Right ventricle myocardium inferior (tissue), 1 donor: Measurements from ENCODE around the gene AGO3. TPM values are rescaled to one million over a fixed set of nuclear protein-coding genes. Genes with fewer than 3 reads are reported as not detected.

Experiments
- ATAC-seq: fragments of 200-7000 bp; cut with Tn5 transposase; one replicate; pipeline ENCODE4 v1.9.1; 2020; ENCODE audit warnings: mild to moderate bottlenecking, moderate library complexity
- DNase-seq: peaks from one replicate; pipeline ENCODE4 v3.0.0; 2021; ENCODE audit errors: missing footprints
- intact Hi-C: fragments of 100-400 bp; cut with DNase I; formaldehyde crosslinking; loops from one replicate; pipeline ENCODE4 v1.11.0; 2022
- total RNA-seq: library from RNA; stranded (reverse); fragmentation: NEBNext Ultra II Directional; extraction: Animal tissue kit (Norgen Biotek cat#: 25700); gene quantifications from one replicate; pipeline ENCODE4 v1.2.1, GENCODE V29; 2021
- donor health status: DM: no; HTN: yes; CAD: no; lungs with severe emphysema.

AGO3 gene
- total RNA-seq, 1 donor from 2014 or later: 12.0 TPM

DNA sequence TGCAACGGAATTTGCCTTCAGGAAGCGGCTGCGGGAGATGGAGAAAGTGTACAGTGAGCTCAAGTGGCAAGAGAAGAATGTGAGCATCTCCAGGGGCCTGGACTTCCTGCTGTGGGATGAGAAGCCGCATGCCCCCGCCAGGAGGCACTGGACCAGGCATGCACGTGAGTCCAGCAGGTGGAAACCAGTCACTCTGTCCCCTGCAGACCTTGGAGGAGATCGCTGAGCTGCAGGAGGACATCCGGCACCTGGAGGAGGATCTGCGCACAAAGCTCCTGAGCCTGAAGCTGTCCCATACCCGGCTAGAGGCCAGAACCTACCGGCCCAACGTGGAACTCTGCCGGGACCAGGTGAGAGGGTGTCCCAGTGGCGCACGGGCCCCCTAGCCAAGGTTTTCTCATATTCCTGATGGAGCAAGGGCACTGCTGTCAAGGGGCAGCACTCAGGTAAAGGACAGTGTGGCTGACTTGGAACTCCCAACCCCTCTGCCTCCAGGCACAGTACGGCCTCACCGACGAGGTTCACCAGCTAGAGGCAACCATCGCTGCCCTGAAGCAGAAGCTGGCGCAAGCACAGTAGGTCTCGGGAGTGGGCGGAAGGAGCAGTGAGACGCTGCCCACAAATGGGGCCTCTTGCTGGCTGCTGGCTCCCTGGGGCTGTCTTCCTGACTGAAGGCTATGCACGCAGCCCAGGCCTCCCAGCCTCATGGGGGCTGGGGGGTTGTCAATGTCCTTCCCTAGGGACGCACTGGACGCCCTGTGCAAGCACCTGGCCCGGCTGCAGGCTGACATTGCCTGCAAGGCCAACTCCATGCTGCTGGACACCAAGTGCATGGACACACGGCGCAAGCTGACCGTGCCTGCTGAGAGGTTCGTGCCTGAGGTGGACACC, 156.6 kb downstream of the AGO3 start:
- ATAC-seq (no peak), DNase-seq (no peak)
- intact Hi-C loops: loop anchor here (10.0 kb wide), 2 partner anchors 203 to 233 kb away; partner anchors contain the start of gene AGO1

- DNase-seq: no peak
- peak; percentile 6 for ATAC-seq
- intact Hi-C loops: loop anchor here (10.0 kb wide), 2 partner anchors 203 to 233 kb away; partner anchors contain the start of gene AGO1
These were observed 157.3 kb downstream of the AGO3 start for GRCh38 chr1:36088265-36088576.

DNA sequence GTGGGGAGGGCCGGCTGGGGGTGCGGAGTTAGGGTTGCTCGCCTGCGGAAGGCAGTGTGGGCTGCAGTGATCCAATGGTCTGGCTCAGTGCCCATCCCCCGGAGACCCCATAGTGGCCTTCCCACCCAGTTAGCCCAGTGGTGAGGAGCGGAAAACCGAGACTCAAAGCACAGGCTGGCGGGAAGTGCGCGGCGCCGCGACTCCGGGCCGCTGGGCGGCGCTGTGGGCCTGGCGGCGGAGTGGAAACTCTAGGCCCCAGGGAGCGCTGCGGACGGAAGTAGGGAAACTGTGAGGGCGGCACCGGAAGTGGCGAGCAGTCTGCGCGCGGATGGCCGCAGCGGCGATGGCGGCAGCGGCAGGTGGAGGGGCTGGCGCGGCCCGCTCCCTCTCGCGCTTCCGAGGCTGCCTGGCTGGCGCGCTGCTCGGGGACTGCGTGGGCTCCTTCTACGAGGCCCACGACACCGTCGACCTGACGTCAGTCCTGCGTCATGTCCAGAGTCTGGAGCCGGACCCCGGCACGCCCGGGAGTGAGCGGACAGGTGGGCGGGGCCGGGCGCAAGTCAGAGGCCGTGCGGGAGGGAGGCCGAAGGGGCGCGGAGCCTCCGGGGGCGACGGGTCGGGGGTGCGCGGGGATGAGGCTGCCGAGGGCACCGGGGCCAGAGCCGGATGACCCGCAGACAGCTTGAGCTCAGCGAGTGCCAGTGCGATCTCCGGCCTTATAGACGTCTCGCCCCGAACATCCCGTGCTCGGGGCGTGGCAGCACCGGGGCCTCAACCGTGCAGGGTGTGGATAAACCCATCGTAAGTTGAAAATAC, 157.9 kb downstream of the AGO3 start, which contains the start of gene ADPRS:
ADPRS (plus strand) TSS at position 316 of the 816 bp plus-strand sequence; CDS start at position 329, 13 bp downstream.
- ATAC-seq (peak; percentile 94), DNase-seq (peak; percentile 94)
- intact Hi-C loops: loop anchor here (10.0 kb wide), 2 partner anchors 204 to 234 kb away; partner anchors contain the start of gene AGO1

DNA sequence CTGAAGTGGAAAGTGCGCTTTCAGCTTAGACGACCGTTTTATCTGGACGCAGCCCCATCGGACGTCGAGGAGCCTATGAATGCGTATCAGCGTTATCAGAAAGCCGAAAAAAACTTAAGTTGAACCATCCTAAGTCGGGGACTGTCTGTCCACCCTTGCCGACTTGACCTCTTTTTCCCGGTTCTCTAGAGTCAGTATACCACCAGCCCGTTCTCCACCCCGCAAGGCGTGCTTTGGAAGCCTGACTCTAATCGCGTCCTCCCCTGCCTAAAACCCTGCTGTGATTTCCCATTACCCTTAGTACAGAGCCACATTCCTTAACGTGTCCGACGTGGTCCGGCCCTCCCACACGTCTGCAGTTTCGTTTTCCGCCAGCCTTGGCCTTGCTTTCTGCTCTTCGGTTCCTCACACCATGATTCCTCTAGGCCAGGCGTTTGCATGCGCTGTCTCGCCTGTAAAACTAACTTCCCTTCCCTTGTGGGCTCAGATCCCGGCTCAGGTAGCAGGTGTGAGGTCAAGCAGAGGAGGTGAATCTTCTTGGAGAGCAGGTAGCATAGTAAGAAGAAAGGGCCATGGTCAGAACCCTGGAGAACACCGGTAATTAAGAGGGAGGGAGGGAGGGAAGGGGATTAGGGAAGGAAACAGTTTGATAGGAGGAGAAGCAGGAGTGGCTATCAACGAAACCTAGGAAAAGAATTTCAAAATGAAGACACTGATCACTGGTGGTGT, 158.7 kb downstream of the AGO3 start:
- DNase-seq (no peak), ATAC-seq (no peak)
- intact Hi-C loops: loop anchor here (10.0 kb wide), 2 partner anchors 205 to 235 kb away; partner anchors contain the start of gene AGO1

- intact Hi-C loops: no loop called here
- DNase-seq (no peak), ATAC-seq (no peak)
These were observed 160.2 kb downstream of the AGO3 start for GRCh38 chr1:36091141-36091540.

GRCh38 chr1:36091698-36092097, 160.8 kb downstream of the AGO3 start:
- DNase-seq (no peak), ATAC-seq (no peak)
- intact Hi-C loops: no loop called here

DNA sequence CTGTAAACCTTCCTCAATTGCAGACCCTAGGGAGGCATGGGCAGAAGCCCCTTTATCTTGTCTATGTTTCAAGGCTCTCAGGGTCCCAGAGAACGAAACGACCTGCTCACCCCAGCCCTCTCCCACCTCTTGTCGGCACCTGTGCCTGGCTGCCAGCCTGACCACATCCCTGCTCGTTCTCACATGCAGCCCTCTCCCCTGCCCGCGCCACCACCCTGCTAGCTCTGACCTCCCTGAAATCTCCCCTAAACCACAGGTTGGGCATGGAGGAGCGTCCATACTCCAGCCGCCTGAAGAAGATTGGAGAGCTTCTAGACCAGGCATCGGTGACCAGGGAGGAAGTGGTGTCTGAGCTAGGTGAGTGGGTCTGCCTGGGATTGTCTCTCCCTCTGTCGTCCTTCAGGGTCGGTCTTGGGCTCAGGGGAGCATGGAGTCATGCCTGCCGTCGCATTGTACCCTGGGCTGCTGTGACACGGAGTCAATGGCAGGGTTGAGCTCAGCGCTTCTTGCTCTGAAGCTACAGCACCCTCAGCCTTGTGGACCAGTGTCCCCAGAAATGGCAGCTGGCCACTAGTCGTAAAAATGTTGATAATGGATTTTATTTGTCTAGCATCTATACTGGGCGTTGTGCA, 161.4 kb downstream of the AGO3 start:
- ATAC-seq: no peak
- DNase-seq: no peak
- intact Hi-C loops: no loop called here

GRCh38 chr1:36092798-36093185, 161.9 kb downstream of the AGO3 start:
- ATAC-seq: no peak
- intact Hi-C loops: no loop called here
- no peak for DNase-seq

GRCh38 chr1:36093226-36093625, 162.3 kb downstream of the AGO3 start:
- intact Hi-C loops: no loop called here
- DNase-seq (no peak), ATAC-seq (no peak)

GRCh38 chr1:36093929-36094328, 163.0 kb downstream of the AGO3 start:
- intact Hi-C loops: no loop called here
- DNase-seq (no peak), ATAC-seq (peak; percentile 44)

DNA sequence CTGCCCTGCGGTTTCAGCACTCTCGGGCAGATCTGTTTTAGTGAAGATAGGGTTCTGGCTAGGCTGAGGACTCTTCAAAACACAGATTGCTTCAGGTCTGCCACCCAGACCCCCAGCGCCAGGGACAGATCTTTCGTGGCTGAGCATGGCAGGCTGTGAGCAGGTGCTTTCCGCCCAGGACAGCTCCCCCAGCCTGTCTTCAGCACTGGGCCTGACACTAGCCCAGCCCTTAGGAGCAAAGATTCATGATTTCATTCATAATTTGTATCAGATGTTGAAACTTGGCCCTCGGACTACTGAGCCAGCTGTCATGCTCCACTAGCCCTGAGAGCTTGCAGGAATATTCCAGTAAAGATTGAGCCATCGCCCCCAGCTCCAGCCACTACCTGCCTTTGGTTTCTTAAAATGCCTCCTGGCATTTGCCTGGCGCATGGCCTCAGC, 163.7 kb downstream of the AGO3 start:
- ATAC-seq (no peak), DNase-seq (no peak)
- intact Hi-C loops: no loop called here

DNA sequence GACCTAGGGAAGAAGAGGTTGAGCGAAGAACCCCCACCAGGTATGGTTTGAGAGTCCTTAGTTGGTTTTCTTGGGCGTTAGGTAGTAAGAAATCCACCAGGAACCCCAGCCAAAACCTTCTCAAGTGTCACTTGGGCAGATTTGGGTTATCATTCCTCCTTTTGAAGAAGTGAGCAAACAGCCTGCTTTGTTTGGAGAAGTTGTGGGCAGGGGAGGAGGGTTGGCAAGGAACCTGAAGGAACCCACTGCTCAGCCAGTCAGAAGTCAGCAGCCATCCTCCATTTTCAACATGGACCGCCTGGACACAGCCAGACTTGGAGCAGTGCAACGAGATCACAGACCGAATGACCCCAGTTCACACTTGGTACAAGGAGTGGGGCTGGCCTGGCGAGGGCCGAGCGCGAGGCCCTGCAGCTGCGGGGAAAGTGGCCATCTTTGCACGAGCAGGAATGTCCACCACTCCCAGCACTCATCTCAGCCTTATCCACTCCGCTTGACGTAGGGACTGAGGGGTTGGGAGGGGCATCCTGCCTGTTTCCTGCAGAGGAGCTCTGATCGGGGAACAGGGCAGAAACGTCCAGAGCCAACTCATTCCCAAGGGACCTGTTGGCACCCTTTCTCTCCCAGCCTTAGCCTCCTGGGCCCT, 165.0 kb downstream of the AGO3 start:
- no peak for ATAC-seq
- DNase-seq: no peak
- intact Hi-C loops: no loop called here

- intact Hi-C loops: no loop called here
- DNase-seq: no peak
- ATAC-seq: no peak
These were observed 165.9 kb downstream of the AGO3 start for GRCh38 chr1:36096500-36097432.

GRCh38 chr1:36097693-36098585, 167.0 kb downstream of the AGO3 start:
- no peak for DNase-seq
- intact Hi-C loops: loop anchor here (2.0 kb wide), 2 partner anchors 37 to 323 kb away; no protein-coding TSS in a partner anchor

GRCh38 chr1:36098650-36099365, 167.9 kb downstream of the AGO3 start:
- intact Hi-C loops: loop anchor here (2.0 kb wide), 2 partner anchors 36 to 322 kb away; no protein-coding TSS in a partner anchor
- no peak for ATAC-seq

More at GRCh38 chr1:36097693-36098585, 167.0 kb downstream of the AGO3 start:
- no peak for ATAC-seq

More at GRCh38 chr1:36098650-36099365, 167.9 kb downstream of the AGO3 start:
- DNase-seq: no peak
